SK-N-SH (cell line): ENCODE data around the gene DCLK1.

ENCODE experiments used
- ELF1 ChIP-seq: IDR thresholded peaks from 2 replicates; pipeline ENCODE4 v1.4.0; 2012
- EZH2phosphoT487 ChIP-seq: fragments of 200-600 bp; sonication (generic); IDR thresholded peaks from 2 replicates; pipeline ENCODE4 v1.6.1; 2017; ENCODE audit warnings: low read depth, mixed run types, mild to moderate bottlenecking, antibody characterized with exemption, moderate library complexity, borderline replicate concordance
- FOSL2 ChIP-seq: IDR thresholded peaks from 2 replicates; pipeline ENCODE4 v1.4.0; 2012; ENCODE audit warnings: low read depth, mild to moderate bottlenecking, moderate library complexity, borderline replicate concordance
- FOXM1 ChIP-seq: IDR thresholded peaks from 2 replicates; pipeline ENCODE4 v1.4.0; 2012; ENCODE audit warnings: low read depth, mild to moderate bottlenecking
- NRF1 ChIP-seq: IDR thresholded peaks from 2 replicates; pipeline ENCODE4 v1.6.1; 2012; ENCODE audit warnings: low read depth, mild to moderate bottlenecking, low read length
- RAD21 ChIP-seq: IDR thresholded peaks from 2 replicates; pipeline ENCODE4 v1.6.1; 2012; ENCODE audit warnings: mild to moderate bottlenecking, low read length
- SIN3A ChIP-seq: IDR thresholded peaks from 2 replicates; pipeline ENCODE4 v1.6.1; 2012; ENCODE audit warnings: low read depth, mild to moderate bottlenecking, low read length, moderate library complexity, borderline replicate concordance
- TAF1 ChIP-seq: IDR thresholded peaks from 2 replicates; pipeline ENCODE4 v1.6.1; 2012; ENCODE audit warnings: low read depth, mild to moderate bottlenecking, low read length, moderate library complexity, borderline replicate concordance
- TCF12 ChIP-seq: IDR thresholded peaks from 2 replicates; pipeline ENCODE4 v1.4.0; 2012
- TF ChIP-seq, protein P1 (sequence below): fragments of 200-600 bp; sonication (generic); IDR thresholded peaks from 2 replicates; pipeline ENCODE4 v1.6.1; 2017; ENCODE audit warnings: antibody characterized with exemption, mild to moderate bottlenecking, moderate library complexity
- TF ChIP-seq, protein P2 (sequence below): IDR thresholded peaks from 2 replicates; pipeline ENCODE4 v1.4.0; 2012; ENCODE audit warnings: low read depth
- TF ChIP-seq, protein P3 (sequence below): IDR thresholded peaks from 2 replicates; pipeline ENCODE4 v1.6.1; 2012; ENCODE audit warnings: mild to moderate bottlenecking, low read depth, low read length, moderate library complexity
- TF ChIP-seq, protein P4 (sequence below): IDR thresholded peaks from 2 replicates; pipeline ENCODE4; 2012

DNA sequence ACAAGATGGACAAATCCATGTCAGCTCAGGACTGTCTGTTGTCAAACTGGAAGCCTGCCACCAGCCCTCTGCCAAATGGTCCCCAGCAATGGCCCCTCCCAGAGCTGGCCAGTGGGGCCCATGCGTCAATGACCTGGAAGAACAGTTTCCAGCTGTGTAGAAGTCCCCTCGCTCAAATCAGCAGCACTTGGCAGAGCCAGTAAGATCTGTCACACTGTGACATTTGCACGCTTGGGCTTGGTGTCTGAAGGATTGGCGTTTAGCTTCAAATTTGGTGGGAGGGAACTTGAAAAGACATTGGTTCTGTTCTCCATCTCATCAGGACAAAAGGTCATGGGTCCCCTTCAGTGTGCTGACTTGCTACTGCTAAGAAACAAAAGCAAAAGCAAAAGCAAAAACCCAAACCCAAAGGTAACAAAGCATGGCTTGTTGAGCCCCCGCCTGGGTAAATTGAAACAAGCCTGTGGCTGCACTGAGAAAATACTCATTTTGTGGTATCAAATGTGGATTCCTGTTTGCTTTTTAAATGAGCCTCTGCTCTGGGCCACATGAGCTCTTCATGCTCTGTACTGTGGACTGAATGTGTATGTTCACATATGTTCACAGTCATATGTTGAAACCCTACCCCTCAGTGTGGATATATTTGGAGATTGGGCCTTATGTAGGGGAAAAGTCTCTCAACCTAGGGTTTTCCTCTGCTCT is 401.1 kb downstream of the DCLK1 start:
- TF ChIP-seq, protein P1, sequence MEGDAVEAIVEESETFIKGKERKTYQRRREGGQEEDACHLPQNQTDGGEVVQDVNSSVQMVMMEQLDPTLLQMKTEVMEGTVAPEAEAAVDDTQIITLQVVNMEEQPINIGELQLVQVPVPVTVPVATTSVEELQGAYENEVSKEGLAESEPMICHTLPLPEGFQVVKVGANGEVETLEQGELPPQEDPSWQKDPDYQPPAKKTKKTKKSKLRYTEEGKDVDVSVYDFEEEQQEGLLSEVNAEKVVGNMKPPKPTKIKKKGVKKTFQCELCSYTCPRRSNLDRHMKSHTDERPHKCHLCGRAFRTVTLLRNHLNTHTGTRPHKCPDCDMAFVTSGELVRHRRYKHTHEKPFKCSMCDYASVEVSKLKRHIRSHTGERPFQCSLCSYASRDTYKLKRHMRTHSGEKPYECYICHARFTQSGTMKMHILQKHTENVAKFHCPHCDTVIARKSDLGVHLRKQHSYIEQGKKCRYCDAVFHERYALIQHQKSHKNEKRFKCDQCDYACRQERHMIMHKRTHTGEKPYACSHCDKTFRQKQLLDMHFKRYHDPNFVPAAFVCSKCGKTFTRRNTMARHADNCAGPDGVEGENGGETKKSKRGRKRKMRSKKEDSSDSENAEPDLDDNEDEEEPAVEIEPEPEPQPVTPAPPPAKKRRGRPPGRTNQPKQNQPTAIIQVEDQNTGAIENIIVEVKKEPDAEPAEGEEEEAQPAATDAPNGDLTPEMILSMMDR: no peak
- TF ChIP-seq RAD21: no peak
- TF ChIP-seq SIN3A: no peak
- TF ChIP-seq, protein P2, sequence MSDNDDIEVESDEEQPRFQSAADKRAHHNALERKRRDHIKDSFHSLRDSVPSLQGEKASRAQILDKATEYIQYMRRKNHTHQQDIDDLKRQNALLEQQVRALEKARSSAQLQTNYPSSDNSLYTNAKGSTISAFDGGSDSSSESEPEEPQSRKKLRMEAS: no peak
- TF ChIP-seq, protein P3, sequence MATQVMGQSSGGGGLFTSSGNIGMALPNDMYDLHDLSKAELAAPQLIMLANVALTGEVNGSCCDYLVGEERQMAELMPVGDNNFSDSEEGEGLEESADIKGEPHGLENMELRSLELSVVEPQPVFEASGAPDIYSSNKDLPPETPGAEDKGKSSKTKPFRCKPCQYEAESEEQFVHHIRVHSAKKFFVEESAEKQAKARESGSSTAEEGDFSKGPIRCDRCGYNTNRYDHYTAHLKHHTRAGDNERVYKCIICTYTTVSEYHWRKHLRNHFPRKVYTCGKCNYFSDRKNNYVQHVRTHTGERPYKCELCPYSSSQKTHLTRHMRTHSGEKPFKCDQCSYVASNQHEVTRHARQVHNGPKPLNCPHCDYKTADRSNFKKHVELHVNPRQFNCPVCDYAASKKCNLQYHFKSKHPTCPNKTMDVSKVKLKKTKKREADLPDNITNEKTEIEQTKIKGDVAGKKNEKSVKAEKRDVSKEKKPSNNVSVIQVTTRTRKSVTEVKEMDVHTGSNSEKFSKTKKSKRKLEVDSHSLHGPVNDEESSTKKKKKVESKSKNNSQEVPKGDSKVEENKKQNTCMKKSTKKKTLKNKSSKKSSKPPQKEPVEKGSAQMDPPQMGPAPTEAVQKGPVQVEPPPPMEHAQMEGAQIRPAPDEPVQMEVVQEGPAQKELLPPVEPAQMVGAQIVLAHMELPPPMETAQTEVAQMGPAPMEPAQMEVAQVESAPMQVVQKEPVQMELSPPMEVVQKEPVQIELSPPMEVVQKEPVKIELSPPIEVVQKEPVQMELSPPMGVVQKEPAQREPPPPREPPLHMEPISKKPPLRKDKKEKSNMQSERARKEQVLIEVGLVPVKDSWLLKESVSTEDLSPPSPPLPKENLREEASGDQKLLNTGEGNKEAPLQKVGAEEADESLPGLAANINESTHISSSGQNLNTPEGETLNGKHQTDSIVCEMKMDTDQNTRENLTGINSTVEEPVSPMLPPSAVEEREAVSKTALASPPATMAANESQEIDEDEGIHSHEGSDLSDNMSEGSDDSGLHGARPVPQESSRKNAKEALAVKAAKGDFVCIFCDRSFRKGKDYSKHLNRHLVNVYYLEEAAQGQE: no peak
- no peak for TF ChIP-seq FOSL2
- TF ChIP-seq EZH2phosphoT487: no peak
- TF ChIP-seq, protein P4, sequence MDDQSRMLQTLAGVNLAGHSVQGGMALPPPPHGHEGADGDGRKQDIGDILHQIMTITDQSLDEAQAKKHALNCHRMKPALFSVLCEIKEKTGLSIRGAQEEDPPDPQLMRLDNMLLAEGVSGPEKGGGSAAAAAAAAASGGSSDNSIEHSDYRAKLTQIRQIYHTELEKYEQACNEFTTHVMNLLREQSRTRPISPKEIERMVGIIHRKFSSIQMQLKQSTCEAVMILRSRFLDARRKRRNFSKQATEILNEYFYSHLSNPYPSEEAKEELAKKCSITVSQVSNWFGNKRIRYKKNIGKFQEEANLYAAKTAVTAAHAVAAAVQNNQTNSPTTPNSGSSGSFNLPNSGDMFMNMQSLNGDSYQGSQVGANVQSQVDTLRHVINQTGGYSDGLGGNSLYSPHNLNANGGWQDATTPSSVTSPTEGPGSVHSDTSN: no peak
- TF ChIP-seq TAF1: no peak
- no peak for TF ChIP-seq TCF12
- no peak for TF ChIP-seq ELF1
- no peak for TF ChIP-seq NRF1
- no peak for TF ChIP-seq FOXM1
